BJ (cell line): Measurements from ENCODE around the gene RGS7. TPM values are rescaled to one million over a fixed set of nuclear protein-coding genes. Genes with fewer than 3 reads are reported as not detected.

Experiments
- CTCF ChIA-PET: fragments of 350-600 bp; formaldehyde crosslinking; extraction: SDS; loops from one replicate; lab custom pipeline; 2021; ENCODE audit warnings: antibody characterized with exemption, inconsistent platforms; lab: Yijun Ruan, JAX
- POLR2A ChIA-PET: fragments of 300-600 bp; sonication (Branson Sonifier 250); formaldehyde crosslinking; extraction: SDS; loops from one replicate; lab custom pipeline; 2021; ENCODE audit warnings: antibody characterized with exemption; lab: Charles Lee
- DNase-seq: peaks from one replicate; pipeline ENCODE4 v3.0.0-alpha.2; 2011; ENCODE audit warnings: low read depth
- H3K27me3 ChIP-seq: 2 replicates; pipeline ENCODE4 v1.6.0; 2011; ENCODE audit warnings: low read length; ENCODE audit not compliant: control insufficient read depth, insufficient read depth
- H3K36me3 ChIP-seq: 2 replicates; pipeline ENCODE4 v1.5.1; 2011; ENCODE audit warnings: low read length; ENCODE audit not compliant: control insufficient read depth, insufficient read depth
- H3K4me3 ChIP-seq: 2 replicates; pipeline ENCODE4 v1.5.1; 2011; ENCODE audit warnings: low read depth, mild to moderate bottlenecking, control low read depth, low read length
- CTCF ChIP-seq: IDR thresholded peaks from 2 replicates; pipeline ENCODE4 v1.5.1; 2011; ENCODE audit warnings: low read depth, mild to moderate bottlenecking, control low read depth, inconsistent platforms, low read length, moderate library complexity; ENCODE audit not compliant: insufficient read depth
- polyA plus RNA-seq: library from polyadenylated mRNA; depleted of rRNA; stranded (reverse); fragments of >200 nt; gene quantifications from 2 replicates; pipeline ENCODE4 v1.2.3, GENCODE V29; 2011

The RGS7 gene
- polyA plus RNA-seq, 1 experiment, result 0.93 TPM

GRCh38 chr1:240836271-240836670 lies 520.7 kb downstream of the RGS7 start:
- TF ChIP-seq CTCF, result no peak
- ChIA-PET CTCF (interaction anchor here (1.4 kb wide), 1 partner anchor 12 kb away, joined by 3 read pairs; no protein-coding TSS in a partner anchor), POLR2A (no interaction called here)

GRCh38 chr1:240835291-240835690 lies 521.7 kb downstream of the RGS7 start:
- H3K36me3 ChIP-seq, result no peaks in the 10 kb centered on the region
- POLR2A ChIA-PET, result no interaction called here
- TF ChIP-seq CTCF, result no peak
- CTCF ChIA-PET, result no interaction called here
- no peak for DNase-seq
- no peak overlapping the region for H3K4me3 ChIP-seq
- H3K27me3 ChIP-seq, result no peaks in the 10 kb centered on the region

More at GRCh38 chr1:240836271-240836670, 520.7 kb downstream of the RGS7 start:
- no peak for DNase-seq
- Histone ChIP-seq H3K4me3 (no peak overlapping the region), H3K36me3 (no peaks in the 10 kb centered on the region), H3K27me3 (no peaks in the 10 kb centered on the region)

- ChIA-PET POLR2A (no interaction called here), CTCF (interaction anchor here (0.5 to 1.1 kb wide), 3 partner anchors 14 to 57 kb away, joined by 3 to 4 read pairs (median 3); no protein-coding TSS in a partner anchor)
- Histone ChIP-seq H3K4me3 (no peak overlapping the region), H3K36me3 (no peaks in the 10 kb centered on the region), H3K27me3 (no peaks in the 10 kb centered on the region)
- no peak for TF ChIP-seq CTCF
- no peak for DNase-seq
These were observed 523.9 kb downstream of the RGS7 start for GRCh38 chr1:240833075-240833474.

- ChIA-PET CTCF (interaction anchor here (1.1 to 1.2 kb wide), 3 partner anchors 16 to 100 kb away, joined by 3 to 4 read pairs (median 4); no protein-coding TSS in a partner anchor), POLR2A (no interaction called here)
- Histone ChIP-seq H3K36me3 (no peaks in the 10 kb centered on the region), H3K4me3 (no peak overlapping the region), H3K27me3 (no peaks in the 10 kb centered on the region)
- no peak for TF ChIP-seq CTCF
- no peak for DNase-seq
These were observed 525.1 kb downstream of the RGS7 start for GRCh38 chr1:240831922-240832321.

GRCh38 chr1:240831191-240831631 lies 525.8 kb downstream of the RGS7 start:
- peak; percentile 76 for DNase-seq
- H3K4me3 ChIP-seq, result no peak overlapping the region
- no peaks in the 10 kb centered on the region for H3K36me3 ChIP-seq
- no peak for TF ChIP-seq CTCF
- CTCF ChIA-PET, result interaction anchor here (1.0 to 1.1 kb wide), 2 partner anchors 12 to 17 kb away, joined by 3 to 4 read pairs; no protein-coding TSS in a partner anchor
- POLR2A ChIA-PET, result no interaction called here
- H3K27me3 ChIP-seq, result no peaks in the 10 kb centered on the region
